Measurements from ENCODE around the gene EGLN3. TPM values are rescaled to one million over a fixed set of nuclear protein-coding genes. Genes with fewer than 3 reads are reported as not detected.
"Not testable (repeated sequence)": the region's sequence is repeated elsewhere in the genome, so short reads cannot be mapped to it uniquely, and the experiment has no call there.

The EGLN3 gene
- total RNA-seq, 1 donor from 2014 or later = 14.2 TPM

DNA sequence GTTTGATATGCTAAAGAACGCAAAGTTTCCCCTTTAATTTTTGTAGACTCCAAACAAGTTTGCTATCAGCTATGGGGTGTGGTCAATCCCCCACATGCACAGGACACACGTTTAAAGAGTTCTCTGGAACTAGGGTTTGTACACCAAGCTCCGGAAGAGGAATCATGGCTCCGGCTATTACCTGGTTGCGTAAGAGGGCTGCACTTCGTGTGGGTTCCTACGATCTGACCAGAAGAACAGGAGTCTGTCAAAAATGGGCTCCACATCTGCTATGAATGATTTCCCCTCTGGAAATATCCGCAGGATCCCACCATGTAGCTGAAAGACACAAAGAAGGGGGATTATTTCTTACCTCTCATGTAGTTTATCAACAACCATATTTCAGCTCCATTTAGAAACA lies 22.0 kb downstream of the EGLN3 start:
- Mint-ChIP-seq H3K9me3 (ENCODE audit: unreplicated experiment) (no peaks in the 10 kb centered on the region), H3K36me3 (ENCODE audit: low read depth, unreplicated experiment) (no peaks in the 10 kb centered on the region), H3K27me3 (ENCODE audit: unreplicated experiment) (no peaks in the 10 kb centered on the region), H3K4me1 (ENCODE audit: unreplicated experiment) (peaks cover 29% of the 10 kb centered on the region), H3K4me3 (ENCODE audit: unreplicated experiment) (no peak overlapping the region), H3K27ac (ENCODE audit: unreplicated experiment) (no peak overlapping the region)
- TF ChIP-seq, protein P1, sequence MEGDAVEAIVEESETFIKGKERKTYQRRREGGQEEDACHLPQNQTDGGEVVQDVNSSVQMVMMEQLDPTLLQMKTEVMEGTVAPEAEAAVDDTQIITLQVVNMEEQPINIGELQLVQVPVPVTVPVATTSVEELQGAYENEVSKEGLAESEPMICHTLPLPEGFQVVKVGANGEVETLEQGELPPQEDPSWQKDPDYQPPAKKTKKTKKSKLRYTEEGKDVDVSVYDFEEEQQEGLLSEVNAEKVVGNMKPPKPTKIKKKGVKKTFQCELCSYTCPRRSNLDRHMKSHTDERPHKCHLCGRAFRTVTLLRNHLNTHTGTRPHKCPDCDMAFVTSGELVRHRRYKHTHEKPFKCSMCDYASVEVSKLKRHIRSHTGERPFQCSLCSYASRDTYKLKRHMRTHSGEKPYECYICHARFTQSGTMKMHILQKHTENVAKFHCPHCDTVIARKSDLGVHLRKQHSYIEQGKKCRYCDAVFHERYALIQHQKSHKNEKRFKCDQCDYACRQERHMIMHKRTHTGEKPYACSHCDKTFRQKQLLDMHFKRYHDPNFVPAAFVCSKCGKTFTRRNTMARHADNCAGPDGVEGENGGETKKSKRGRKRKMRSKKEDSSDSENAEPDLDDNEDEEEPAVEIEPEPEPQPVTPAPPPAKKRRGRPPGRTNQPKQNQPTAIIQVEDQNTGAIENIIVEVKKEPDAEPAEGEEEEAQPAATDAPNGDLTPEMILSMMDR (IDR thresholded peaks at IDR 0.05; ENCODE audit: unreplicated experiment) = no peak
- DNase-seq (ENCODE audit: low spot score) = no peak

DNA sequence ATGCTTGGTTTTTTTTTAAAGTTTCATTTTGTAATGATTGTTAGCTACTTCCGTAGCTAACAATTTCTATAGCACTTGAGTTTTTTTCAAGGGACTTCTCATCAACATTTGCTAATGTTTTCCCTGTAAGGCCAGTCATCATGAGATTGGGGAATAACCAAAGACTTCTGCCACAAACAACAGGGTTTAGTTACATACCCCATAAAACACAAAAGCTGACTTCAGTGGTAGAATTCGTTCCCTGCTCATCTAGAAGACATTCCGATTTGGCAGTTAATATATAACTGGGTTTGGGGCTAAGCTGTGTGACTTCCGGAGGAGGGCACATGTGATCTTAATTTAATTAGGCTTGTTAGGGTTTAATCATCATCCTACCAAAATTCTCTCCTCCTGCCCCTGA lies 22.9 kb downstream of the EGLN3 start:
- Mint-ChIP-seq H3K9me3 (ENCODE audit: unreplicated experiment) (no peaks in the 10 kb centered on the region), H3K36me3 (ENCODE audit: low read depth, unreplicated experiment) (no peaks in the 10 kb centered on the region), H3K4me3 (ENCODE audit: unreplicated experiment) (no peak overlapping the region), H3K27me3 (ENCODE audit: unreplicated experiment) (no peaks in the 10 kb centered on the region), H3K4me1 (ENCODE audit: unreplicated experiment) (peaks cover 25% of the 10 kb centered on the region), H3K27ac (ENCODE audit: unreplicated experiment) (no peak overlapping the region)
- no peak for DNase-seq (ENCODE audit: low spot score)
- TF ChIP-seq, protein P1 (IDR thresholded peaks at IDR 0.05; ENCODE audit: unreplicated experiment) = no peak

DNA sequence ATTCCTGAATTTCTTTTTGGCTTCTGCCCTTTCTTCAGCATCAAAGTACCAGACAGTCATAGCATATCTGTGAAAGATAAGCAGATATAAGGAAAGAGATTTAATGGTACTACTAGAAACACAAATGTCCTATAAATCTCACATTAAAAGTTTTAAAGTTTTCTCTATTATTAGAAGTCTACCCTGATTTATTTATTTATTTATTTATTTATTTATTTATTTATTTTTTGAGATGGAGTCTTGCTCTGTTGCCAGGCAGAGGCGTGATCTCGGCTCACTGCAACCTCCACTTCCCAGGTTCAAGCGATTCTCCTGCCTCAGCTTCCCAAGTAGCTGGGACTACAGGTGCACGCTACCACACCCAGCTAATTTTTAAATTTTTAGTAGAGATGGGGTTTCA lies 23.9 kb downstream of the EGLN3 start:
- H3K4me1 Mint-ChIP-seq (ENCODE audit: unreplicated experiment) = peaks cover 26% of the 10 kb centered on the region
- H3K27me3 Mint-ChIP-seq (ENCODE audit: unreplicated experiment); H3K36me3 Mint-ChIP-seq (ENCODE audit: low read depth, unreplicated experiment); H3K4me3 Mint-ChIP-seq (ENCODE audit: unreplicated experiment); H3K27ac Mint-ChIP-seq (ENCODE audit: unreplicated experiment); DNase-seq (ENCODE audit: low spot score); H3K9me3 Mint-ChIP-seq (ENCODE audit: unreplicated experiment): not testable (repeated sequence)

DNA sequence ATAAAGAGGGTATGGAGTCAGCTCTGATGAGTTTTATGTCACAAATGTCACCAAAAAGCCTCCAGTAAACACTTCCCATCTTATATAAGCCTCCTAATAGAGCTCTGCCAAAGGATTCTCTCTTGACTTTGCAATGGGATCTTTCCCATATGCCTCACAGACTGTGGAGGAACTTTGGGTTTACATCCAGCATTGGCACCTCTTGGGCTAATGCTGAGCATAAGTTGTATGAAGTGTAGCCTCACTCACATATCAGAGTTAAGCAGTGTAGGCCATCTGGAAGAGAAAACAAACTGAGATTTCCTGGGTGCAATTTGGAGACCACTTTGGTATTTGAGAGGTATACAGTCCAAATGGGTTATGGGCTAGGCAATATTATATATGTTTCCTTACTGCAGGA lies 24.9 kb downstream of the EGLN3 start:
- Mint-ChIP-seq H3K4me1 (ENCODE audit: unreplicated experiment) (peaks cover 24% of the 10 kb centered on the region), H3K36me3 (ENCODE audit: low read depth, unreplicated experiment) (no peaks in the 10 kb centered on the region), H3K27ac (ENCODE audit: unreplicated experiment) (no peak overlapping the region), H3K27me3 (ENCODE audit: unreplicated experiment) (no peaks in the 10 kb centered on the region), H3K9me3 (ENCODE audit: unreplicated experiment) (no peaks in the 10 kb centered on the region), H3K4me3 (ENCODE audit: unreplicated experiment) (no peak overlapping the region)
- DNase-seq (ENCODE audit: low spot score) = no peak
- TF ChIP-seq, protein P1 (IDR thresholded peaks at IDR 0.05; ENCODE audit: unreplicated experiment) = no peak

DNA sequence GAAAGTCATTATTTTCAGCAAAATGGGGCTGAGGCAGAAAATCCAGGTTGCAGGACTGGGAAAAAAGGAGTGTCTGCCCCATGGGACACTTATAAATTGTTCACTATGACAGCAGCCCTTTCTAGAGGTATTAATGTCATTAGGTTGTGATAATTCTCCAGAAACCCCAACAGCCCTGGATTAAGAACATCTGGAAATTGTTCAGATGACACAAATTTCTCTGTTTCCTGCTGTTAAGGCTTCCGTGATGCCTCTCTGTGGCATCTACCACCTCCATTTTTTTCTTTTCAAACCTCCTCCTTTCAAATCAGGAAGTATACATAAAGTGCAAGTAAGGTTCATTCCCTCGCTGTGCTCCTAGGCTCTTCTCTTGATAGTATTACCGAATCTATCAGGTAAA lies 25.6 kb downstream of the EGLN3 start:
- no peak overlapping the region for H3K27ac Mint-ChIP-seq (ENCODE audit: unreplicated experiment)
- peaks cover 24% of the 10 kb centered on the region for H3K4me1 Mint-ChIP-seq (ENCODE audit: unreplicated experiment)
- H3K4me3 Mint-ChIP-seq (ENCODE audit: unreplicated experiment) = no peak overlapping the region
- no peaks in the 10 kb centered on the region for H3K36me3 Mint-ChIP-seq (ENCODE audit: low read depth, unreplicated experiment)
- no peak for DNase-seq (ENCODE audit: low spot score)
- H3K9me3 Mint-ChIP-seq (ENCODE audit: unreplicated experiment) = no peaks in the 10 kb centered on the region
- no peaks in the 10 kb centered on the region for H3K27me3 Mint-ChIP-seq (ENCODE audit: unreplicated experiment)
- TF ChIP-seq, protein P1 (IDR thresholded peaks at IDR 0.05; ENCODE audit: unreplicated experiment) = no peak
